Hematopoietic multipotent progenitor cell treated with erythropoietin and hydrocortisone succinate and interleukin-3 and kit ligand, for 4 days (in vitro differentiated cells): Measurements from ENCODE around the gene AGXT.

Source experiments
- DNase-seq: peaks from one replicate; pipeline ENCODE4 v3.0.0-alpha.2; 2015

The AGXT gene

DNA sequence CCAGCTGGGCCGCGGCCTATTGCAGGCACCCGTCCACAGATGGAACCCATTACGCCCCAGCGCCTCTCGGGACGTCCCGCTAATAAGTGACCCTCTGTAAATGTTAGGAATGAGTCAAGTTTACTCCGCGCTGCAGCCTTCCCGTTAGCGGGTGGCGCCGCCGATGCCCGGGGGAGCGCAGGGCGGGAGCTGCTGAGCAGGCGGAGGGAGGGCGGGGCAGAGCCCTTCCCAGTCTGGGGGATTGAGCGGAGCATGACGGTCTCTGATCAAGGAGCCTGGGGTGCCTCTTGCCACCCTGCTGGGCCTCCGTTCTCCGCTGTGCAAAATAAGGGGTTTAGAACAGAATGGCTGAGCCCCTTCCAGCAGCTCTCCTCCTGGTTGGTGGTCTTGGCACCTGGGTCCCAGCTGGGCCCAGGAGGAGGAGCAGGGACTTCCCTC is 48.0 kb downstream of the AGXT start:
- peak; percentile 51 for DNase-seq

GRCh38 chr2:240917009-240917683 is 48.5 kb downstream of the AGXT start:
- DNase-seq: no peak

DNA sequence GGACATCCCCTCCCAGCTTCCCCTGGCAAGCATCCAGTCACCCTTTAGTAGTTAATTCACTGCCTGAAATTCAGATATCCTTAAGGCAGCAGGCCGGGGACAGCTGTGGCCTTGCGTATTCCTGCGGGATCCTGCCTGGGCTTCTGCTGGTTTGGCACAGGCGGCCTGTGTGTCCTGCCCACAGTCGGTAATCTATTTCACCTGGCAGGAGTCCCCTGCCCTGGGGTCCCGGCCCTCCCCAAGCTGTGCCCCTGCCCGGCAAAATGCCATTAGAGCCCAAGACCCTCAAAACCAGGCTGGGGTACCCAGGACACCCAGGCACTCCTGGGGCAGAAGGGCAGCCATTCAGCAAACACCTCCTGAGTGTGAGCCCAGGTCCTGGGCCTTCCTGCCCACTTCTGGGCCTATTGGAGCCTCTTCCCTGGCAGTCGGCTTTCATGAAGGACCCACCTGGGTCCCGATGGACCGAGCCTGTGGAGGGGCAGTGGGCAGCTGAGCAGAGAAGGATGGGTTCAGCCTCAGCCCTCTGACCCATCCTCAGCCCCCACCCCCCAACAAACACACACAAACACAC is 49.1 kb downstream of the AGXT start:
- no peak for DNase-seq

DNA sequence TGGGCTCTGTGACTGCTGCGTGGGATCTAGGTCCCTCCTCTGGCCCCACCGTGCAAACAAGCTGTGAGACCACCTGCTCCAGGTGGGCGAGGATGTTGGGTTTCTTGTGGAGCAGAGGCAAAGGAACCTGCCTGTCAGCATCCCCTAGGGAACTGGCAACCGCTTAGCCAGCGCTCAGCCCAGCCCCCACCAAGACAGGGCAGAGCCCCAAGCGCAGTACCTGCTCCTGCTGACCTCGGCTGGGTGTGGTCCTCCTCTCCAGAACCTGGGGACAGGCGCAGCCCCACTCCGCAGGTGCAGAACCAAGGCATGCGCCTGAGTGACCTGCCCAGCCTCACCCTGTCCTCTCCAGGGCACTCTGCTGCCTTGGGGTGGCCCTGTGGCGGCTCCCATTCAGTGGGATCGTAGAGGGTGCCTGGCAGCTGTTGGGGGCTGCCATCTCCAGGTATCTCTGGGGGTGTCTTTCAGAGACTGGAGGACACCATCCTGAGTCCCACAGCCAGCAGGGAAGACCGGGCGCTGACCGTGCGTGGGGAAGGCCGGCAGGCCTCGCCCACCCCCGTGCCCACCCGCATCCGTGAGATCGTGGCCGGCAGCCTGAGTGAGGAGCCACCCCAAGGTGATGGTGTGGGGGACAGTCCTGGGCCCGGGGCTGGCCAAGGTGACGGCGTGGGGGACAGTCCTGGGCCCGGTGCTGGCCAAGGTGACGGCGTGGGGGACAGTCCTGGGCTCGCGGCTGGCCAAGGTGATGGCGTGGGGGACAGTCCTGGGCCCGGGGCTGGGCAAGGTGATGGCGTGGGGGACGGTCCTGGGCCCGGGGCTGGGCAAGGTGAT is 49.9 kb downstream of the AGXT start:
- no peak for DNase-seq

GRCh38 chr2:240919161-240919781 is 50.6 kb downstream of the AGXT start:
- DNase-seq: no peak

DNA sequence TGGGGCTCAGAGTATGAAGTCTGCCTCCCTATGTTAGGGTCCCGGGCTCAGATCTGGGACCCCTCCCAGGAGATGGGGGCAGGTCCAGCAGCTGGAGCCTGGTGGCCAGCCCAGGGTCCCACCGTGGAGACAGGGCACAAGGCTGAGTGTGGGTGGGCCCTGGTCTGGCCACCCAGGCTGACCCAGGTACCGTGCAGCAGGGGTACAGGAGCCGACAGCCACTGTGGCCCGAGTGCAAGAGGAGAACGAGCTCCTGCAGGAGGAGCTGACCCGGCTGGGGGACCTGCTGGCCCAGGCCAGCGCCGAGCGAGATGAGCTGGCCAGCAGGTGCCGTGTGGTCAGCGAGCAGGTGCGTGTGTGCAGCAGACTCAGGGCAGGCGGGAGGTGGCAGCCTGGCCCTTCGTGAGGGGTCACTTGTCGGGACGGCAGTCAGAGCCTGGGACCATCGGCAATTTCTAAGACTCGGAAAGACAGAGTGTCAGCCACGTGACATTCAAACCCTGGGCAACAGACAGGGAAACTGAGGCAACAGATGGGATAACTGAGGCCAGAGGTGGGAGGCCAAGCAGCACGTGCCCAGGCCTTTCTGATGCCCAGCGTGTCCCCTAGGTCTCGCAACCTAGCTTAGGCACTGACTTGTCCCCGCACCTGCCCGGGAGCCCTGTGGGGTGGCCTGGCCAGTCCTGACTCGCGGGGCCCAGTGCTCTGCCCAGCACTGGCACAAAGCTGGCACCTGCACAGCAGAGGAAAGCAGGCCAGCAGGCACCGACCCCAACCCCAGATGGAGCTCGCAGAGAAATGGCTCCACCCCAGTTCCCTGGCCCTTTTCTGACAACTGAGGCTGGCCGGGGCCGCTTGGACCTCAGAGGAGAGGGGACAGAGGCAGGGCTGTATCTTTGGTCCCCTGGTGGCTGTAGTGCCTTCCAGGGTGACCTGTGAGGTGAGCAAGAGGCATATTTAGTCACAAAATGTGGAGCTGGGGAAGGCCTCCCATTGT is 51.5 kb downstream of the AGXT start:
- no peak for DNase-seq

GRCh38 chr2:240920783-240921231 is 52.2 kb downstream of the AGXT start:
- DNase-seq: no peak

DNA sequence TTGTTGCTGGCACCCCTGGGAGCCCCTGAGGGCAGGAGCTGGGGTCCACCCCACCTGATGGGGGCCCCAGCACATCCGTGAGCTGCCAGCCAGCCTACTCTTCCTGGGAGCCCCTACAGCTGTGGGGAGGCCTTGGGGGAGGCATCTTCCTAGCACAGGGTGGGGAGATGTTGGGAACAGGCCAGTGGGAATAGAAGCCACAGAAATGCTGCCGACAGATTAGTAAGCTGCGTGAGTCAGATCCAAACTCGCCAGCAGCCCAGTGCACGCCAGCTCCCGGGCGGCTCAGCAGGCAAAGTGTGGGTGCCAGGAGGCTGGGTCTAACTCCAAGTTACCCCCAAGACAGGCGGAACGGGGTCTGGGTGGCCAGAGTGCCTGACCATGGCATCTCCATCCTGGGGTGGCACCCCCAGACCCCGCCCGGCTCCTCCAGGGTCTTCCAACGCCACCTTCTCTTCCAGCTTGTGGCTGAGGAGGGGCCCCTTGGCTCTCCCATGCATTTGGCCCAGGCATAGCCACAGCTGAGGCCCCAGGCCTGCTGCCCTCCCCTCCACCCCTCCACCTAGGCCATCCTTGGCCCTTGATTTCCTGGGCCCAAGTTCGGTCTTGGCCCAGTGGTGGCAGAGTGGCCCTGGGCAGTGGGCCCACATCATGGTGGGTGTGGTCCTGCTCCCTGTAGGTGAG is 52.8 kb downstream of the AGXT start:
- no peak for DNase-seq

- no peak for DNase-seq
Observed at GRCh38 chr2:240921995-240922244, 53.3 kb downstream of the AGXT start.

DNA sequence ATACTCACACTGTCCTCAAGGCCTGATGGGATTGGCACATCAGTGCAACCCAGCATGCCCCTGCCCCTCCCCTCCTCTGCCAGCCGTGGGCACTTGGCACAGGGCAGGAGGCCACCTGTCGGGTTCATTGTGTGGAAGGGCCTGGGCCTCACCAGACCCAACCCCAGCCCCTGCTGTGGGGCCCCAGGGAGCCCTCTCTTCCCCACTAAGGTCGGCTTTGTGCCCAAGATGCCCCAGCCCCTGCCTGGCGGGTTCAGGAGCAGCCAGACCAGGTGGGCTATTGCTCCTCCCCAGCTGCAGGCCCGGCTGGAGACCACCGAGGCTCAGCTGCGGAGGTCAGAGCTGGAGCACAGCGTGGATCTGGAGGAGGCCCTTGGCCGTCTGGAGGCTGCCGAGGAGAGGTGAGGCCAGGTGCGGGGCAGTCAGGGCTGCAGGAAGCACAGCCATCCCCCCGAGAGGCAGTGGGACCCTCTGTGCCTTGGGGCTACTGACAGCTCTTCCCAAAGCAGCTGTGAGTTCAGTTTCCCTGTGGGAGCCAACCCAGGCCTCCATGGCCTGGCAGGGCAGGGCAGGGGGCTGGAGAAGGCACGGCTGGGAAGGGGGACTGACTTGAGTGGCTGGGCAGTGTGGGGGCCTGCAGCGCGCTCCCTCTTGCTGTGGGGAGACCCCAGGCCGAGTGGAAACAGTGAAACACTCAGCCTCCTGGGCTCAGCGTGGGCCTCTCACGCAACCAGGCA is 53.8 kb downstream of the AGXT start:
- no peak for DNase-seq

DNA sequence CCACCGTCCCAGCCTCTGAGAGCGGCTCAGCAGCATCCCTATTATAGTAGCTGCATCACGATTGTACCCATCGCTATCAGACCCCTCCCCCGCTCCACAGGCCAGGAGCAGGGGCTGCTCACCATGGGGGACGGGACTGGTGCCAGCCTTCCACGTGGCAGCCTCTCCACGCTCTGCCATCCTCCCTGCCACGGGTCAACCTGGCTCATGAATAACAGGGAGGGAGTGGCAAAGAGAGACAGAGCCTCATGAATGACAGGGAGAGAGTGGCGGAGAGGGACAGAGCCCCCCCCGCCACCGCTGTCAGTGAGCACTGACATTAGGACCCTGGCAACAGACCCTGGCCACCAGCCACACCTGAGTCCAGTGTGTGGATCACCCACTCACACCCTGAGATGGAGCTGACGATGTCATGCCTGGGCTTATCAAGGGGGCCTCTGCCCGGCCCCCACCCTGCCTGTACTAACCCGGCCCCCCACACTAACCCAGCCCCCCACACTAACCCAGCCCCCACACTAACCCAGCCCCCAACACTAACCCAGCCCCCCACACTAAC is 54.4 kb downstream of the AGXT start:
- DNase-seq: no peak

DNA sequence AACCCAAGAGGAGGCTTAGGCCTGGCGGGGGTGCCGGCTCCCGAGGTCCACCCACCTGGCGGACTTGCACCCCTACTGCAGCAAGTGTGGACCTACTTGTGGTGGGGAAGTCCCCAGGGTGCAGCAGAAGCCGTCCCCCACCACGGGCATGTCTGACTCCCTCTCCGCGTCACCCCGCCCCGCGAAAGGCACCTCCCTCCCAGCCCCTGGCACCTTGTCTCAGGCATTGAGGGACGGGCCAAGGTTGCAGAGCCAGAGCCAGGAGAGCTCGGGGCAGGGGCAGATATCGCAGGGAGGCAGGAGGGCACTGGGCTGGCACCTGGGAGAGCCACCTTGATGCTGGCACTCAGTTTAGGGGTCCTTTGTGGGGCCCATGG is 56.6 kb downstream of the AGXT start:
- DNase-seq: no peak

GRCh38 chr2:240925568-240926515 is 57.2 kb downstream of the AGXT start:
- no peak for DNase-seq

DNA sequence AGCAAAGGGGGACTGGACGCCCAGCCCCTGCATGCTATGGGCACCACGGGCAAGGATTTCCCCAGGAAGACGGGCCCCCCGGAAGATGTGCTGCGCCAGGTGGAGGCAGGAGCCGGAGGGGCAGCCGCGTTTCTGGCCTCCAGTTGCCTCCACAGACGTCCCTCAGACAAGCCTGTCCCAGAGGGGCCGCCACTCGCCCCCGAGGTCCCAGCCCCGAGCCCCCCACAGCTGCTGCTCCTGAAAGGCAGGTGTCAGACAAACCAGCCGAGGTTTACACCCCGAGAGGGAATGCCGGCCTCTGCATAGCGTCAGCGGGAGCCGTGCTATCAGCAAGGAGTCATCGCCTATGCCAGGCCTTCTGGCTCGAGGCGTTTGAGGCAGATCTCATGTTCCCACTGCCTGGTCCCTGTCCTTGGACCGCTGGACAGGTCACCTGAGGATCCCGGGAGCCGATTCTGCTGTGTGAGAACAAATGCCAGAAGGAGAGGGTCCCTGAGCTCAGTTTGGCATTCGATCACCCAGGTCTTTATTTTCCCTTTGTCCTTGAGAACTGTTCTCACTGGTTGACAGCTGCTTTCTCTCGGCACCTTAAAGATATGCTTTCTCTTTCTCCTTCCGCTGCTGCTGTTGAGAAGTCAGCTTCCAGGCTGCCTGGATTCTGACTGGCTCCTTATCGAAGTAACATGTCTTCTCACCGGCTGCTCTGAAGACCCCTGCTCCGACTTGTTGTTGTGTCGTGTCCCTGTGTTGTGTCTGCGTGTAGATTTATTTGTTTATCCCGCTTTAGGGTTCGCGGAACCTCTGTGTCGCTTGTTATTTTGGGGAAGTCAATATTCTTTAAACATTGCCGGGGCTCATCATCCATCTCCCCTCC is 58.1 kb downstream of the AGXT start:
- no peak for DNase-seq

GRCh38 chr2:240927390-240927781 is 58.8 kb downstream of the AGXT start:
- no peak for DNase-seq

GRCh38 chr2:240928476-240929363 is 60.1 kb downstream of the AGXT start:
- DNase-seq: no peak

- DNase-seq: no peak
Observed at GRCh38 chr2:240929364-240930095, 60.9 kb downstream of the AGXT start.
